ENCODE results near the gene BACH2.
"Not testable (repeated sequence)": the region's sequence is repeated elsewhere in the genome, so short reads cannot be mapped to it uniquely, and the experiment has no call there.

BACH2 gene

DNA sequence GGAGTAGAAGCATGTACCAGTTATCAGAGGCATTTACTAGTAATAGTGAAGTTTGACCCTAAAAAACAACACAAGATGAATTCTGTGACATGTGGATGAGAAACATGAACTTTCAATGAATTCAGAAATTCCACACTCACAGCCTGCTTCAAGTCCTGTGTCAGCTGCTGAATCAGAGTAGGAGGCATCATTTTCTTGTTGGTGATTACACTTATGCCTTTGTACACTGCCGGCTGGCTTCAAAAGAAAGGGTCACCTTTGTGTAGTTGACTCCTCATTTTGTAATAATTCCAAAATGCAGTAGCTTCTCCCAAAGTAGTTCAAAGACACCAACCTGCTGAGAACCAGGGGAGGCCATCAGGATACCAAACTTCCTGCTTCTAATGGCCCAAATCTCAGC is 165.5 kb downstream of the BACH2 start:
- H3K9ac ChIP-seq: no peak overlapping the region
- no peaks in the 10 kb centered on the region for H4K20me1 ChIP-seq (ENCODE audit: insufficient read depth)
- H3K27me3 ChIP-seq (ENCODE audit: insufficient read depth, low read depth): no peaks in the 10 kb centered on the region
- H3K79me2 ChIP-seq (ENCODE audit: insufficient read depth, low read depth): no peaks in the 10 kb centered on the region
- H2AFZ ChIP-seq (ENCODE audit: low read depth): no peak overlapping the region
- TF ChIP-seq, protein P1, sequence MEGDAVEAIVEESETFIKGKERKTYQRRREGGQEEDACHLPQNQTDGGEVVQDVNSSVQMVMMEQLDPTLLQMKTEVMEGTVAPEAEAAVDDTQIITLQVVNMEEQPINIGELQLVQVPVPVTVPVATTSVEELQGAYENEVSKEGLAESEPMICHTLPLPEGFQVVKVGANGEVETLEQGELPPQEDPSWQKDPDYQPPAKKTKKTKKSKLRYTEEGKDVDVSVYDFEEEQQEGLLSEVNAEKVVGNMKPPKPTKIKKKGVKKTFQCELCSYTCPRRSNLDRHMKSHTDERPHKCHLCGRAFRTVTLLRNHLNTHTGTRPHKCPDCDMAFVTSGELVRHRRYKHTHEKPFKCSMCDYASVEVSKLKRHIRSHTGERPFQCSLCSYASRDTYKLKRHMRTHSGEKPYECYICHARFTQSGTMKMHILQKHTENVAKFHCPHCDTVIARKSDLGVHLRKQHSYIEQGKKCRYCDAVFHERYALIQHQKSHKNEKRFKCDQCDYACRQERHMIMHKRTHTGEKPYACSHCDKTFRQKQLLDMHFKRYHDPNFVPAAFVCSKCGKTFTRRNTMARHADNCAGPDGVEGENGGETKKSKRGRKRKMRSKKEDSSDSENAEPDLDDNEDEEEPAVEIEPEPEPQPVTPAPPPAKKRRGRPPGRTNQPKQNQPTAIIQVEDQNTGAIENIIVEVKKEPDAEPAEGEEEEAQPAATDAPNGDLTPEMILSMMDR (conservative IDR thresholded peaks at IDR 0.05; ENCODE audit: low read depth, low read length): no peak
- no peak overlapping the region for H3K27ac ChIP-seq
- no peaks in the 10 kb centered on the region for H3K4me1 ChIP-seq (ENCODE audit: low read depth, poor library complexity, severe bottlenecking)
- H3K36me3 ChIP-seq (ENCODE audit: insufficient read depth): no peaks in the 10 kb centered on the region
- no peak overlapping the region for H3K4me2 ChIP-seq
- H3K4me3 ChIP-seq (IDR thresholded peaks at IDR 0.05; ENCODE audit: insufficient read depth, low read depth, low read length): no peak overlapping the region

DNA sequence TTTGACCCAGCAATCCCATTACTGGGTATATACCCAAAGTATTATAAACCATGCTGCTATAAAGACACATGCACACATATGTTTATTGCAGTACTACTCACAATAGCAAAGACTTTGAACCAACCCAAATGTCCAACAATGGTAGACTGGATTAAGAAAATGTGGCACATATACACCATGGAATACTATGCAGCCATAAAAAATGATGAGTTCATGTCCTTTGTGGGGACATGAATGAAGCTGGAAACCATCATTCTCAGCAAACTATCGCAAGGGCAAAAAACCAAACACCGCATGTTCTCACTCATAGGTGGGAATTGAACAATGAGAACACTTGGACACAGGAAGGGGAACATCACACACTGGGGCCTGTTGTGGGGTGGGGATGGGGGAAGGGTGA is 168.0 kb downstream of the BACH2 start:
- H3K27ac ChIP-seq; H3K4me1 ChIP-seq (ENCODE audit: low read depth, poor library complexity, severe bottlenecking); H3K36me3 ChIP-seq (ENCODE audit: insufficient read depth); H2AFZ ChIP-seq (ENCODE audit: low read depth); H4K20me1 ChIP-seq (ENCODE audit: insufficient read depth); H3K27me3 ChIP-seq (ENCODE audit: insufficient read depth, low read depth); H3K79me2 ChIP-seq (ENCODE audit: insufficient read depth, low read depth); H3K9ac ChIP-seq; H3K4me2 ChIP-seq; H3K4me3 ChIP-seq (IDR thresholded peaks at IDR 0.05; ENCODE audit: insufficient read depth, low read depth, low read length): not testable (repeated sequence)

DNA sequence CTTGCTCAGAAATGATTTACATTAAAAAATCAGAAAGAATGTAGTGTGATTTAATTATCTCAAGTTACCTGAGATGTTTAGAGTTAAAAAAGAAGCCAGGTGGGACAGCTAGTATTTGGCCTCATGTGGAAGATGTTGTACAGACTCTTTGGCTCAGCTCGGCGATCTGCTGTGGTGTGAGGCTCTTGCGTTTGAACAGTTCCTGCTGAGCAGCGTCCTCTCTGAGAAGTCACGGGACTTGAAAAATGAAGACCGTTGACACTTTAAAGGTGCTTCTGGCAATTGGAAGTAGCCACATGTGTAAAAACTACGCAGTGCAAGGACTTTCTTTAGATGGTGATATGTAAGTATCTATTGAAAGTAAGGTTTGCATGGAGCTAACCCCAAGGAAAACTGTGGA is 169.0 kb downstream of the BACH2 start:
- TF ChIP-seq, protein P1 (conservative IDR thresholded peaks at IDR 0.05; ENCODE audit: low read depth, low read length): no peak
- Histone ChIP-seq H3K4me2 (no peak overlapping the region), H3K4me1 (ENCODE audit: low read depth, poor library complexity, severe bottlenecking) (no peaks in the 10 kb centered on the region), H3K4me3 (IDR thresholded peaks at IDR 0.05; ENCODE audit: insufficient read depth, low read depth, low read length) (no peak overlapping the region), H2AFZ (ENCODE audit: low read depth) (no peak overlapping the region), H3K27ac (no peak overlapping the region), H4K20me1 (ENCODE audit: insufficient read depth) (no peaks in the 10 kb centered on the region), H3K36me3 (ENCODE audit: insufficient read depth) (no peaks in the 10 kb centered on the region), H3K9ac (no peak overlapping the region), H3K27me3 (ENCODE audit: insufficient read depth, low read depth) (no peaks in the 10 kb centered on the region), H3K79me2 (ENCODE audit: insufficient read depth, low read depth) (no peaks in the 10 kb centered on the region)

DNA sequence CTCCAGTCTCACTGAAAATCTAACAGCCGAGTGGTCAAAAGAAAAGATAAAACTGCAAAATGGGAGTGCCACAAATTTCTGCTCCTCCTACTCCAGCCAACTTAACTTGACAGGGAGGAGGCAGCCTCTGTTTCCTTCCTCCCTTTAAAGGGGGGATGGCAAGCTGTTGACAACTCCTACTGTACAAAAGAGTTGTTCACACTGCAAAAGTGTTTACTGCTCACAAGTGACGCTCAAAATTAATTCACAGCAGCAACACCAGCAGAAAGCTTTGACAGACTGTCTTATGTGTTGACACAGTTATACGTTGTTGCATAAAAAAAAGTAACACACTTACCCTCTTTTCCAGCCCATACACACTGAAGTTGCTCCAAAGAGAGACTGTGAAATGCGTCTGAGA is 169.8 kb downstream of the BACH2 start:
- Histone ChIP-seq H3K27ac (no peak overlapping the region), H3K9ac (no peak overlapping the region), H3K4me2 (no peak overlapping the region), H2AFZ (ENCODE audit: low read depth) (no peak overlapping the region), H3K27me3 (ENCODE audit: insufficient read depth, low read depth) (no peaks in the 10 kb centered on the region), H3K4me1 (ENCODE audit: low read depth, poor library complexity, severe bottlenecking) (no peaks in the 10 kb centered on the region), H3K4me3 (IDR thresholded peaks at IDR 0.05; ENCODE audit: insufficient read depth, low read depth, low read length) (no peak overlapping the region), H4K20me1 (ENCODE audit: insufficient read depth) (no peaks in the 10 kb centered on the region), H3K36me3 (ENCODE audit: insufficient read depth) (no peaks in the 10 kb centered on the region), H3K79me2 (ENCODE audit: insufficient read depth, low read depth) (no peaks in the 10 kb centered on the region)
- TF ChIP-seq, protein P1 (conservative IDR thresholded peaks at IDR 0.05; ENCODE audit: low read depth, low read length): no peak

DNA sequence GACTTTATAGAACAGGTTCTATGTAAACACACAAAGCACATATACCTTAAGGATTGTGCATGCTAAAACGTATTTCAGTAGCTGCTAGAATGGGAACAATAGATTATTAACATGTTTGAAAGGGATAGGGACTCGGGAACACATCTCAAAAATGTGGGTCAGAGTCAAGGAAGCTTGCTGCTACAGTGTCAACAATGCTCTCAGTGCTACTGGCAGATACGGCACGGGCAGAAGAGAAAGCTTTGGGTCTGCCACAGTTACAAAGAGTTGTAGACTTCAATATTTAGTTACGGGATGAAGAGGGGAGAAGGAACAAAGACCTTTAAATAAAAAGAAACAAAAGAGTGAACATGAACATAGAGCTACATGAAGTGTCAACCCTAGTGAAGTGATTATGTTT is 170.5 kb downstream of the BACH2 start:
- Histone ChIP-seq H3K9ac (no peak overlapping the region), H3K4me2 (no peak overlapping the region), H3K4me3 (IDR thresholded peaks at IDR 0.05; ENCODE audit: insufficient read depth, low read depth, low read length) (no peak overlapping the region), H4K20me1 (ENCODE audit: insufficient read depth) (no peaks in the 10 kb centered on the region), H2AFZ (ENCODE audit: low read depth) (no peak overlapping the region), H3K4me1 (ENCODE audit: low read depth, poor library complexity, severe bottlenecking) (no peaks in the 10 kb centered on the region), H3K27ac (no peak overlapping the region), H3K27me3 (ENCODE audit: insufficient read depth, low read depth) (no peaks in the 10 kb centered on the region), H3K79me2 (ENCODE audit: insufficient read depth, low read depth) (no peaks in the 10 kb centered on the region), H3K36me3 (ENCODE audit: insufficient read depth) (no peaks in the 10 kb centered on the region)
- TF ChIP-seq, protein P1 (conservative IDR thresholded peaks at IDR 0.05; ENCODE audit: low read depth, low read length): no peak
